Lower leg skin (tissue), 4 donors: Measurements from ENCODE around the gene BCAR3. TPM values are rescaled to one million over a fixed set of nuclear protein-coding genes. Genes with fewer than 3 reads are reported as not detected.
A peak's percentile ranks its signal among the peaks of the same experiment; 100 is the strongest.
"Not testable (repeated sequence)": the region's sequence is repeated elsewhere in the genome, so short reads cannot be mapped to it uniquely, and the experiment has no call there.

Source experiments
- DNase-seq, 2 donors: peaks; one replicate each; pipeline ENCODE4 v3.0.0-alpha.2; 2019; ENCODE audit warnings: low spot score in 2 of 2
- H3K4me3 ChIP-seq: fragments of 200-600 bp; sonication (generic); 2 replicates; pipeline ENCODE4 v1.5.1; 2017; ENCODE audit warnings: mild to moderate bottlenecking, low read depth; ENCODE audit not compliant: poor library complexity, severe bottlenecking
- POLR2A ChIP-seq, 2 donors: fragments of 450-650 bp; IDR thresholded peaks; one replicate each; pipeline ENCODE4 v1.6.1; 2016 to 2017; ENCODE audit warnings: antibody characterized with exemption in 2 of 2, mild to moderate bottlenecking in 1 of 2, moderate library complexity in 1 of 2
- WGBS, 2 donors: methylation state at CpG; one replicate each; pipeline ENCODE4 v1.1.5; 2018; 5-methylcytosine and 5-hydroxymethylcytosine counted together
- intact Hi-C: fragments of 100-400 bp; cut with DNase I; formaldehyde crosslinking; loops from one replicate; pipeline ENCODE4 v1.15.0; 2023; ENCODE audit warnings: low total_unique reads
- total RNA-seq, 4 donors: library from RNA; depleted of rRNA; stranded (reverse); fragments of >200 nt; gene quantifications; one replicate each; pipeline ENCODE4 v1.1.0, GENCODE V29; 2016
- TF ChIP-seq, protein P1 (sequence below), 3 donors: fragments of 450-650 bp; IDR thresholded peaks; one replicate each; pipeline ENCODE4 v1.5.1; 2016; ENCODE audit warnings: antibody characterized with exemption in 3 of 3, mild to moderate bottlenecking in 3 of 3, moderate library complexity in 2 of 3

BCAR3 gene
- total RNA-seq, 4 donors from 2014 or later: 41.8 to 57.5 (median 45.8) TPM

DNA sequence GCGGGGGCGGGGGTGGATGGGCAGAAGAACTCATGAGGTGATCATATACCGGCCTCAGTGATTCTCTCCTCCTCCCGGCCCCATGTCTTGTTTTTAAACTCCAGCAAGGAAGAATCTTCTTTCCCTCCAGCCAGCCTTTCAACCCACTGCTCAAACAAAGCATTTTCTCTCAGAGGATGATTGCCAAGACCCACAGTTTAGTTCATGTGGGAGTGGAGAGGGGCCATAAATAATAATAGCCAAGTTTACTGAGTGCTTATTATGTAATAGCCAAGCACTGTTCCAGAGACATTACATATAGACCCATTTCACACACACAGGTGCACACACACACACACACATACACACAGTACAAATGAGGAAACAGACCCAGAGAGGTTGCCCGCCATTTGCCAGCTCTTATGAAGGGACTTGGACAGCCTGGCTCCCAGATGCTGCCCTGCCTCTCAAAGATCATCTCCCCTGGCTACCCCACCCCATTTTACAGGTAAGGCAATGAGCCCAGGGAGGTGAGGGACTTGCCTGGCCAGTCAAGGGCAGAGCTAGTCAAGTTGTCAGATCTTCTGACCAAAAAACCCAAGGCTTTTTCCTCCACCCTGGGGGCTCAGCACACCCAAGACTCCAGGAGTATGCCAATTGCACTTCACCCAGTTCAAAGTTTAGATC lies 18.0 kb upstream of the BCAR3 start:
- TF ChIP-seq, protein P1, sequence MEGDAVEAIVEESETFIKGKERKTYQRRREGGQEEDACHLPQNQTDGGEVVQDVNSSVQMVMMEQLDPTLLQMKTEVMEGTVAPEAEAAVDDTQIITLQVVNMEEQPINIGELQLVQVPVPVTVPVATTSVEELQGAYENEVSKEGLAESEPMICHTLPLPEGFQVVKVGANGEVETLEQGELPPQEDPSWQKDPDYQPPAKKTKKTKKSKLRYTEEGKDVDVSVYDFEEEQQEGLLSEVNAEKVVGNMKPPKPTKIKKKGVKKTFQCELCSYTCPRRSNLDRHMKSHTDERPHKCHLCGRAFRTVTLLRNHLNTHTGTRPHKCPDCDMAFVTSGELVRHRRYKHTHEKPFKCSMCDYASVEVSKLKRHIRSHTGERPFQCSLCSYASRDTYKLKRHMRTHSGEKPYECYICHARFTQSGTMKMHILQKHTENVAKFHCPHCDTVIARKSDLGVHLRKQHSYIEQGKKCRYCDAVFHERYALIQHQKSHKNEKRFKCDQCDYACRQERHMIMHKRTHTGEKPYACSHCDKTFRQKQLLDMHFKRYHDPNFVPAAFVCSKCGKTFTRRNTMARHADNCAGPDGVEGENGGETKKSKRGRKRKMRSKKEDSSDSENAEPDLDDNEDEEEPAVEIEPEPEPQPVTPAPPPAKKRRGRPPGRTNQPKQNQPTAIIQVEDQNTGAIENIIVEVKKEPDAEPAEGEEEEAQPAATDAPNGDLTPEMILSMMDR (IDR thresholded peaks at IDR 0.05): no peak
- TF ChIP-seq POLR2A (IDR thresholded peaks at IDR 0.05): no peak
- intact Hi-C loops: no loop called here
- peak in 1 of 2 donors; percentile 58 for DNase-seq
- no peak overlapping the region for H3K4me3 ChIP-seq
- WGBS, 2 donors: 83 to 88% methylated on average over 5 of the region's 5 CpGs

DNA sequence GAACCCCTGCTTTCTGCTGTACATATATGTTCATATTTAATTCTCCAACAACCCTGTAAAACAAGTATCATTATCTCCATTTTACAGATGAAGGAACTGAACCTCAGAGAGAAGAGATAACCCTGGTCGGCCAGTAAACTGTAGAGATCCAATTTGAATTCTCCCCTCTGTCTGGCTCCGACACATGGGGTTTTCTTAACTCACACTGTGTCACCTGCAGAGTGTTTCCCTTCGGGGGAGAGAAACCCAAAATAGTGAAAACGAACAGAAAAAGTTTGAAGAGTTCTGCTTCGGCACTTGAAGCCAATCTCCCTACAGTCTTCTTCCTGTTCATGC lies 17.4 kb upstream of the BCAR3 start:
- no peak for DNase-seq
- WGBS, 2 donors: 83 to 84% methylated on average over 5 of the region's 5 CpGs
- intact Hi-C loops: no loop called here
- no peak overlapping the region for H3K4me3 ChIP-seq
- no peak for TF ChIP-seq POLR2A (IDR thresholded peaks at IDR 0.05)
- TF ChIP-seq, protein P1 (IDR thresholded peaks at IDR 0.05): no peak

DNA sequence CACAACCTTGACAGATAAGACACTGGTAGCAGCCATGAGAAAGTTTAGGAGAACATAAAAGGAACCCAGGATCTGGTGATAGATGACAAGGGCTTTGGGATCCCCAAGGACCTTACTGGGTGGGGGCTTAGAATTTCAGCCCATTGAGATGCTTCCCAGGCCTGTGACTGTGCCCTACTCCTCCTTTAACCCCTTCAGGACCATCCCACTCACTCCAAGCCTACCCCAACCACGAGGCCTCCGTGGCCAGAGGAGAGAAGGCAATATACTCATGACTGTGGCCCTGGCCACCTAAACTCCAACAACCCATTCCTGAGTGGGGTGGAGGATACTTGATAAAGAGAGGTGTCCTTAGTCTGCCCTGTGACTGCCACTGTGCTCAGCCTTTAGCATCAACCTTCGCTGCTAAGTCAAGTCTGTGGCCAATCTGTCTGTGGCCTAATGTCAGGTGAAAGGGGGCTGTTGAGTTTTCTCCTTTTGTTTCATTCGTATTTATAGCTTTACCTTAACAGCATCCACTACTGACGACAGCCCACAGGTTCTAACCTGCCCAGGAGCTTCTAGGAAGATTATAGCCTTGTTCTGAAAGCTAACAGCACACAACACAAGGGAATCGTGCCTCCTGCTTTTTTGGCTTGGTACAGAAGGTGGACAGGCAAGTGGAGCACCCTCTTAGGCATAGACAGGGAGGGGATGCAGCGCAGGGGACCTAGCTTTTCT lies 16.9 kb upstream of the BCAR3 start:
- no peak for TF ChIP-seq POLR2A (IDR thresholded peaks at IDR 0.05)
- TF ChIP-seq, protein P1 (IDR thresholded peaks at IDR 0.05): no peak
- 75 to 80% methylated on average over 7 of the region's 7 CpGs for WGBS, 2 donors
- intact Hi-C loops: no loop called here
- DNase-seq: peak in 1 of 2 donors; percentile 65
- no peak overlapping the region for H3K4me3 ChIP-seq

DNA sequence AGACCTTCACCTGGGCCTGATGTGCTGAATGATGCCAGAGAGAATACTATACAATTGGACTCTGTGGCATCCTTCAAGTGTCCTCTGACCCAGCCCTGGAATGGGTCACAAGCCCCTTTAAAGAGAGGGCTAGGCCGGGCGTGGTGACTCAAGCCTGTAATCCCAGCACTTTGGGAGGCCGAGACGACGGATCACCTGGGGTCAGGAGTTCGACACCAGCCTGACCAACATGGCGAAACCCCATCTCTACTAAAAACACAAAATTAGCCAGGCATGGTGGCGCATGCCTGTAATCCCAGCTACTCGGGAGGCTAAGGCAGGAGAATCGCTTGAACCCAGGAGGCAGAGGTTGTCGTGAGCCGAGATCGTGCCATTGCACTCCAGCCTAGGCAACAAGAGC lies 15.9 kb upstream of the BCAR3 start:
- DNase-seq: peak in 1 of 2 donors; percentile 72
- intact Hi-C loops, H3K4me3 ChIP-seq: not testable (repeated sequence)
- 91 to 92% methylated on average over 13 of the region's 13 CpGs for WGBS, 2 donors

DNA sequence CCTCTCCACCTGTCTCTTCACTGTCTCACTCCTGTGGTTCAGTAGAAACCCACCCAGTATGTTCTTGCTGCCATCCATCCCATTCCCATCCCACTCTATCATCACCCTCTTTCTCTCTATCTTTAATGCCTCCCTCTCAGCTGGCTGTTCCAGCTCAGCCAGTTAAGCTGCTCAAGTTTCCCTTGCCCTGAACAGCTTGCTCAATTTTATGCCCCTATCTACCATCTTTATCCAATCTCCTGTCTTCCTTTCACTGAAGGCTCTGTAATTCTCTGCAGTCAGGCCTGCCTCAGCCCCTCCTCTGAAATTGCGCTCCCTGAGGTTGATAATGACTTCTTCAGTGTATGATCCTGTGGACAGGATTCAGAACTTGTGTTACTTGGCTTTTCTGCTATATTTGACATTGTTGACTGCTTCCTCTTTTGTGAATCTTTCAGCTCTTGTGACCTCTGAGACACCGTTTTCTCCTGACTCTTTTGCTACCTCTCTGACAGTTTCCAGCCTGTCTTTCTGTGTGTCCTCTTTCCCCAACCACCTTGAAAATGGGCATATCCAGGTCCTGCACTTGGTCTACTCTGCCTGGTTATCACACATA lies 13.9 kb upstream of the BCAR3 start:
- intact Hi-C loops: no loop called here

DNA sequence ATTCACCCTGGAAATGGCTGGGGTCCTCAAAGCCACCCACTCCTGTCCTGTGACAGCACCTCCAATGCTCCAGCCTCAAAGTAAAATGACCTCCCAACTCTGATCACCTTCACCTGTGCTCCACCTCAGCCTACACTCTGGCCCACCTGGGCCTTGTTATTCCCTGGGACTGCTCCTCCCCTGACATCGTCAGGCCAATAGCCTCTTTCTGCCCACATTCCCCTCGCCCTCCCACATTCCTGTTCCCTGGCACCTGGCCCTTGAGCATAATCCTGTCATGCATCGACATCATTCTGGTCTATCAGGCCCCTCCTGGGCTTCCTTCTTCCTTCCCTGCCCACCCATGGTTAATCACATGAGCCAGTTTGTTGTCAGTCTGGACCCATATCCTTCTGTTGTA lies 13.2 kb upstream of the BCAR3 start:
- intact Hi-C loops: no loop called here
- TF ChIP-seq POLR2A (IDR thresholded peaks at IDR 0.05): no peak
- TF ChIP-seq, protein P1 (IDR thresholded peaks at IDR 0.05): no peak
- 67 to 68% methylated on average over 3 of the region's 3 CpGs for WGBS, 2 donors
- DNase-seq: peak in 1 of 2 donors; percentile 81
- no peak overlapping the region for H3K4me3 ChIP-seq

More for the DNA sequence above, 13.9 kb upstream of the BCAR3 start:
- TF ChIP-seq, protein P1 (IDR thresholded peaks at IDR 0.05): no peak
- no peak for TF ChIP-seq POLR2A (IDR thresholded peaks at IDR 0.05)
- peak in 1 of 2 donors; percentile 49 for DNase-seq
- H3K4me3 ChIP-seq: no peak overlapping the region
- 79 to 86% methylated on average over 2 of the region's 2 CpGs for WGBS, 2 donors
